ENCODE results near the gene OSBP2.

DNA sequence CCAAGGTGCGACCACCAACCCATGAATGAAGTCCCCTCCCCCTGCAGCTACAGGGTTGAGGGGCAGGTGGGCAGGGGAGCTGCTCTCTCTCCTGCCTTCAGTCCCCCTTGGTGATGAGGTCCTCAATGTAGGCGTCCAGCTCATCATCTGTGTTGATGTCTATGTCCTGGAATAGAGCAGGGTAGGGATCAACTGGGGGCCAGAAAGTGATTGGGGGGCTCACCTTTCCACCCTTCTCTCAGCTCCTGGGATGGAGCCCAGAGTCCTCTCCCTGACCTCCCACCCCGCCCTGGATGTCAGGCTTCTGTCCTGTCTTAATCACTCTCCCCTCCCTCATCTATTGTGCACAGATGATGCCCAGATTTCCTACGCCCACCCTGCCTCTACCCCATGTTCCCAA, 232.0 kb downstream of the OSBP2 start:
- no peak for TF ChIP-seq EZH2 (IDR thresholded peaks at IDR 0.05)
- TF ChIP-seq POLR2AphosphoS5 (IDR thresholded peaks at IDR 0.05; ENCODE audit: borderline replicate concordance, low read depth, low read length) = no peak
